Cardiac muscle cell (in vitro differentiated cells and primary cell): ENCODE results near the gene ANKRD11. TPM values are rescaled to one million over a fixed set of nuclear protein-coding genes. Genes with fewer than 3 reads are reported as not detected.
A peak's percentile ranks its signal among the peaks of the same experiment; 100 is the strongest.

ENCODE experiments used
- DNase-seq, 2 donors: peaks; one replicate each; pipeline versions ENCODE4 v3.0.0 to v3.0.0-alpha.2; 2010 to 2017; ENCODE audit warnings: low read depth in 1 of 2, low spot score in 1 of 2
- H3K27ac ChIP-seq: fragments of 200-600 bp; sonication (generic); 2 replicates; pipeline ENCODE4 v1.5.1; 2016
- H3K27me3 ChIP-seq: fragments of 200-600 bp; sonication (generic); 2 replicates; pipeline ENCODE4 v1.6.0; 2016; ENCODE audit warnings: control low read depth
- H3K36me3 ChIP-seq: fragments of 200-600 bp; sonication (generic); 2 replicates; pipeline ENCODE4 v1.5.1; 2016; ENCODE audit warnings: control low read depth
- H3K4me1 ChIP-seq: fragments of 200-600 bp; sonication (generic); 2 replicates; pipeline ENCODE4 v1.8.1; 2017; ENCODE audit warnings: low read depth, mild to moderate bottlenecking, mixed run types
- H3K4me3 ChIP-seq: fragments of 200-600 bp; sonication (generic); 2 replicates; pipeline ENCODE4 v1.5.1; 2016; ENCODE audit warnings: mild to moderate bottlenecking
- H3K9me3 ChIP-seq: fragments of 200-600 bp; sonication (generic); 2 replicates; pipeline ENCODE4 v1.5.1; 2017; ENCODE audit warnings: low read depth, mild to moderate bottlenecking, control low read depth
- CTCF ChIP-seq: IDR thresholded peaks from 2 replicates; pipeline ENCODE4 v1.5.1; 2012; ENCODE audit warnings: low read depth, mild to moderate bottlenecking, low read length
- polyA plus RNA-seq: library from polyadenylated mRNA; unstranded; fragments of >200 nt; fragmentation: Nextera tagmentation; extraction: Ambion mirVana; gene quantifications from 2 replicates; pipeline ENCODE4 v1.2.1, GENCODE V29; 2016
- total RNA-seq: library from RNA; depleted of rRNA; stranded (reverse); fragments of >200 nt; gene quantifications from 2 replicates; pipeline ENCODE4 v1.2.3, GENCODE V29; 2016

The ANKRD11 gene
- total and polyA plus RNA-seq, 2 experiments from 2014 or later = 111 to 131 TPM

GRCh38 chr16:89476379-89476778 is 14.0 kb downstream of the ANKRD11 start:
- Histone ChIP-seq H3K27ac (no peak overlapping the region), H3K9me3 (no peaks in the 10 kb centered on the region), H3K4me1 (peaks cover 20% of the 10 kb centered on the region), H3K27me3 (no peaks in the 10 kb centered on the region), H3K36me3 (no peaks in the 10 kb centered on the region), H3K4me3 (no peak overlapping the region)
- no peak for DNase-seq
- no peak for TF ChIP-seq CTCF

GRCh38 chr16:89475144-89475543 is 15.2 kb downstream of the ANKRD11 start:
- no peak overlapping the region for H3K4me3 ChIP-seq
- H3K27ac ChIP-seq = no peak overlapping the region
- H3K9me3 ChIP-seq = no peaks in the 10 kb centered on the region
- peaks cover 20% of the 10 kb centered on the region for H3K4me1 ChIP-seq
- no peaks in the 10 kb centered on the region for H3K27me3 ChIP-seq
- DNase-seq = no peak
- no peak for TF ChIP-seq CTCF
- H3K36me3 ChIP-seq = no peaks in the 10 kb centered on the region

- Histone ChIP-seq H3K4me3 (no peak overlapping the region), H3K4me1 (peaks cover 18% of the 10 kb centered on the region), H3K27ac (no peak overlapping the region), H3K27me3 (no peaks in the 10 kb centered on the region), H3K36me3 (no peaks in the 10 kb centered on the region), H3K9me3 (no peaks in the 10 kb centered on the region)
- no peak for TF ChIP-seq CTCF
- peak in 1 of 2 donors; percentile 62 for DNase-seq
These were observed 16.5 kb downstream of the ANKRD11 start for GRCh38 chr16:89473791-89474414.

- no peak for DNase-seq
- Histone ChIP-seq H3K27me3 (no peaks in the 10 kb centered on the region), H3K27ac (no peak overlapping the region), H3K4me1 (peaks cover 13% of the 10 kb centered on the region), H3K9me3 (no peaks in the 10 kb centered on the region), H3K4me3 (no peak overlapping the region), H3K36me3 (no peaks in the 10 kb centered on the region)
- TF ChIP-seq CTCF = no peak
These were observed 17.1 kb downstream of the ANKRD11 start for GRCh38 chr16:89473136-89473712.

DNA sequence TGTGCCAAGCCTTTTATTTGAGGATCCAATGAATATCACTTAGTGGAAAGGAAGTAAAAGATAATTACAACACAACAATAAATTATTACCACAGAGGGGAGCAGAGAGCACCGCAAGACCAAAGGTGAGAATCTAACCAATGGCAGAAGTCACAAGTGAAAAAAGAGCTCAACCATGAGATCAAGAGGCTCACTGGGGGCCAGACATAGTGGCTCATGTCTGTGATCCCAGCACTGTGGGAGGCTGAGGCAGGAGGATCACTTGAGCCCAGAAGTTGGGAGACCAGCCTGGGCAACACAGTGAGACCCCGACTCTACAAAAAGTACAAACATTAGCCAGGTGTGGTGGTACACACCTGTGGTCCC is 17.7 kb downstream of the ANKRD11 start:
- no peak for TF ChIP-seq CTCF
- Histone ChIP-seq H3K9me3 (no peaks in the 10 kb centered on the region), H3K4me3 (no peak overlapping the region), H3K27ac (no peak overlapping the region), H3K27me3 (no peaks in the 10 kb centered on the region), H3K4me1 (peaks cover 13% of the 10 kb centered on the region), H3K36me3 (no peaks in the 10 kb centered on the region)
- DNase-seq = no peak
